22Rv1 (cell line): ENCODE data around the gene MSI2.

Experiments
- H3K27ac ChIP-seq: fragments of 450-650 bp; 2 replicates; pipeline ENCODE4 v1.5.1; 2017
- ZFX ChIP-seq: fragments of 450-650 bp; IDR thresholded peaks from 2 replicates; pipeline ENCODE4 v1.6.1; 2017; ENCODE audit warnings: antibody characterized with exemption, borderline replicate concordance
- TF ChIP-seq, protein P1 (sequence below): fragments of 450-650 bp; IDR thresholded peaks from 2 replicates; pipeline ENCODE4 v1.5.1; 2017; ENCODE audit warnings: mild to moderate bottlenecking

MSI2 gene

DNA sequence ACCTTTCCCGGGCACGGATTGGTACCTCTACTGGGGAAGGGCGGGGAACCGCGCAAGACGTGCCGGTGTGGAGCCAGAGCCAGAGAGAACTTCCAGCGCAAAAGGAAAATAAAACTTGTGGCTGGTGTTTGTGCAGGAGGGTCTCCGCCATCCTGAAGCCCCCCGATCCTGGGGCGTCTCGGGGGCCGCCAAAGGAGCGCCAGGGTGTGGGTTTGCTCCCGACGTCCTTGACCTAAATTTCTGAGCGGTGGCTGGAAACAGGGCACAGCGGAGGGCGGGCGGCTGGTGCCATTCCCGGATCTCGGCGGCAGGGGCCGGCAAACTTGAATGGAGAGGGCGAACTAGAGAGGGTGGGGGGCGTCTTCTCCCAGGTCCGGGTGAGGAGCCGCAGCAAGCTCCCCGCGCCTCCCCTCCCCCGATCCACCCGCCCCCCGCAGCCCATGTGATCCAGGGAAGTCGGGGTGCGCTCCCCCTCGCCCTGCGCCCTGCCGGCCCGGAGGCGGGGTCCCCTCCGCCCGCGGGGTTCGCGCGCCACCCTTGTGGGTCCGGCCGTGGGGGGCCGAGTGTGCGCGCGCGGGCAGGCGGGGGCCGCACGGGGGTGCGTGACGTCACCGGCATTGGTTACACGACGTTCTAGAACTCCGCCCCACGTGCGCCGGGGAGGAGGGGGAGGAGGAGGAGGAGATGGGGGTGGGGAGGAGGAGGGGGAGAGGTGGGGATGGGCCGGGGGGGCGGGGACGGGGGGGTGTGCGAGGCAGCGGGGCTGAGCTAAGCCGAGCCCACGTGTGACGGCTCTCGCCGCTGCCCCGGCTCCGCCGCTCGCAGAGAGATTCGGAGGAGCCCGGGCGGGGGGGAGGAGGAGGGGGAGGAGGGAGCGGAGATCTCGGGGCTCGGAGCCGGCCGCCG is at the start of gene MSI2:
TSS of gene MSI2 (plus strand) at position 748 of the 906 bp plus-strand sequence. CDS start 220 bp downstream, outside the sequence.
- H3K27ac ChIP-seq, result peak within 1 kb of the TSS; percentile 68
- TF ChIP-seq ZFX, result no peak
- TF ChIP-seq, protein P1, sequence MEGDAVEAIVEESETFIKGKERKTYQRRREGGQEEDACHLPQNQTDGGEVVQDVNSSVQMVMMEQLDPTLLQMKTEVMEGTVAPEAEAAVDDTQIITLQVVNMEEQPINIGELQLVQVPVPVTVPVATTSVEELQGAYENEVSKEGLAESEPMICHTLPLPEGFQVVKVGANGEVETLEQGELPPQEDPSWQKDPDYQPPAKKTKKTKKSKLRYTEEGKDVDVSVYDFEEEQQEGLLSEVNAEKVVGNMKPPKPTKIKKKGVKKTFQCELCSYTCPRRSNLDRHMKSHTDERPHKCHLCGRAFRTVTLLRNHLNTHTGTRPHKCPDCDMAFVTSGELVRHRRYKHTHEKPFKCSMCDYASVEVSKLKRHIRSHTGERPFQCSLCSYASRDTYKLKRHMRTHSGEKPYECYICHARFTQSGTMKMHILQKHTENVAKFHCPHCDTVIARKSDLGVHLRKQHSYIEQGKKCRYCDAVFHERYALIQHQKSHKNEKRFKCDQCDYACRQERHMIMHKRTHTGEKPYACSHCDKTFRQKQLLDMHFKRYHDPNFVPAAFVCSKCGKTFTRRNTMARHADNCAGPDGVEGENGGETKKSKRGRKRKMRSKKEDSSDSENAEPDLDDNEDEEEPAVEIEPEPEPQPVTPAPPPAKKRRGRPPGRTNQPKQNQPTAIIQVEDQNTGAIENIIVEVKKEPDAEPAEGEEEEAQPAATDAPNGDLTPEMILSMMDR, result no peak

DNA sequence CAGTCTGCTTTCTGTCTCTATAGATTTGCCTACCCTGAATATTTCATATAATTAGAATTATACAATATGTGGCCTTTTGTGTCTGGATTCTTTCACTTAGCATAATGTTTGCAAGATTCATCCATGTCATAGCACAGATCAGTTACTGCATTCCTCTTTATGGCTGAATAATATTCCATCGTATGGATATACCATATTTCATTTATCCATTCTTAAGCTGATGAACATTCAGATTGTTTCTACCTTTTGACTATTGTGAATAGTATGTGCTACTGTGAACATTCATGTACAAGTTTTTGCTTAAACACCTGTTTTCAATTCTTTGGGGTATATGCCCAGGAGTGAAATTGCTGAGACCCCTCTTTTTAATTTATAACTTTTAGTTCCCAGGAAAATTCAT is 49.4 kb upstream of the MSI2 start:
- no peak overlapping the region for H3K27ac ChIP-seq
- TF ChIP-seq, protein P1, result no peak
- TF ChIP-seq ZFX, result no peak

DNA sequence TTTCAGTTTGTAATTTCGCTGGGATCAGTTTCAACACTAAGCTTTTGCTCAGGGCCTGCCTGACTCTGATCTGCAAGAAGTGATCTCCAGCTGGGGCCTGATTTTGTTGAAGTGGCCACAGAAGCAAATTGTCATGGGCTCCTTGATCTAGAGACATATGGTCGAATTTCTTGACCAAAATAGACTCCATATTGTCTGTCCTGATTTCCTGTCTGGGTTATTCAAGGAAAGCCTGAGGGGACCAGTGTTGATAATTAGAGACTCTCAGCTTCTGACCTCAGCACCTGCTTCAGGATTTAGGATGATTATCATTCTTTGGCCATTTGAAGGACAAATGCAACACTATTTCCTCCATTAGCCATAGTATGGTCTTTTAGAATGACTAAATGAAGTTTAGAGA is 48.9 kb upstream of the MSI2 start:
- no peak overlapping the region for H3K27ac ChIP-seq
- TF ChIP-seq, protein P1, result no peak
- no peak for TF ChIP-seq ZFX

DNA sequence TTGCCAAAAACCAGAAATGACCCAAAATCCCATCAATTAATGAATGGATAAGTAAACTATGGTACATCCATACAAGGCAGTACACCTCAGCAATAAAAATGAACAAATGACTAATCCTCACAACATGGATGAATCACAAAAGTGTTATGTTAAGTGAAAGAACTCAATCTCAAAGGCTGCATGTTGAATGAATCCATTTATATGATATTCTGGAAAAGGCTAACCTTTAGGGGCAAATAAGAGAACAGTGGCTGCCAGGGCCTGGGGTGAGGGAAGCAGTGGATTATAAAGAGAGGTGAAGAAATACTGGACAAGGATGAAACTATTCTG is 46.1 kb upstream of the MSI2 start:
- H3K27ac ChIP-seq, result no peak overlapping the region
- TF ChIP-seq ZFX, result no peak
- TF ChIP-seq, protein P1, result no peak

DNA sequence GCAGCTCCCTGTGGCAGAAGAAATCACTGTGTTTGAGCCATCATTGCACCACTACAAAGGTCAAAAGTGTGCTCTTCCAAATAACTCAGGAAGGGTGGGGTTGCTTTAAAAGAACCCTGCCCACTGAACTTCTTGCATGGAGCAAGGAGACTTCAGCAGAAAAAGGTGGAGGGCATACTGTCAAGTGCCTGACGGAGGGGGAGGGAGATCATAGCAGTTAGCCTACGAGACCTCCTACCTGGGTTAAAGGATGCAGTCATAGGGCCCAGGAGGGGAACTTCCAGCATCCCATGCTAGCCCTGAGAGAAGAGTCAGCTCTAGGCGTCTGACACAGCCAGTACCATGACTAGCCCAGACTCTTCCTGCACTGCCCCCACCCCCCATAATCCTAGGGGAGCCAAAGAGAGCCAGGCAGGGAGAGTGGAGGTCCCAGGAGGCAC is 45.3 kb upstream of the MSI2 start:
- TF ChIP-seq, protein P1, result no peak
- no peak for TF ChIP-seq ZFX
- H3K27ac ChIP-seq, result no peak overlapping the region

DNA sequence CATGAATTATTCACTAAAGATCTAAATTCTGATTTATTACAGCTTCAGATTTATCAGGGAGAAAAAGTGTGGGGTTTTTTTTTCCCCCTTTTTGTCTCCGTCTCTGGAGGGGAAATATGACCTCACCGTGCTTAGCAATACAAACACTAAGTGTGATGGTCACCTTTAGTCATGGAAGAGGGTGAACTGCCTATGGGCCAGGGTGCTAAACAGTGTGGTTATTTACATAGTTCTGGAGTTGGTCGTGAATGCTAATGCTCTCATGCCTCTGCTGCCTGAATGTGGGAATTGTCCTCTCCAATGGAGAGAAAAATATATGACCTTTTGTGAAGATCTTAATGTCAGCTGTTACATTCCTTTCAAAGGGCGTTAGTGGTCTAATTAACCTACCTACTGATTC is 44.8 kb upstream of the MSI2 start:
- no peak overlapping the region for H3K27ac ChIP-seq
- TF ChIP-seq, protein P1, result no peak
- TF ChIP-seq ZFX, result no peak

DNA sequence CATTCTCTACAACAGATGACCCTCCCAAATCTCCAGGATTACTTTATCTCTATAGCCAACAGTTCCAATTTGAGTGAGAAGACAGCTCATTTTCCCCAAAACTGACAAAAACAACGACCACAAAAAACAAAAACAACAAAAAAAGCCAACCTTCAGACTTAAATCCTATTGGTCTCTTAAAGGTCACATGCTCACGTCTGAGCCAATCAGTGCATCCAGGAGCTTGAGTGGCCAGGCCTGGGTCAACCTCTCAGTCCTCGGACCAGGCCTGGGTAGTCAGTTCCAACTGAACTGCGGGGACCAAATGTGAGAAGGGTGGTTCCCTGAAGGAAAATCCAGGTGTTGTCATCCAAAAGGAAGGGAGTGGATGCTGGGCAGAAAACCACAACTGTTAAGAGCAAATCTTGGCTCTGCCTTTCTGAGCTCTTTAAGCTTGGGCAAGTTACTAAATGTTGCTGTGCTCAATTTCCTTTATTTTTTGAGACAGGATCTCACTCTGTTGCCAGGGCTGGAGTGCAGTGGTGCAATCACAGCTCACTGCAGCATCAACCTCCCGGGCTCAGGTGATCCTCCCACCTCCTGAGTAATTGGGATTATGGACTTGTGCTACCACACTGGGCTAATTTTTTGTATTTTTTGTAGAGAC is 43.0 kb upstream of the MSI2 start:
- H3K27ac ChIP-seq, result no peak overlapping the region
- TF ChIP-seq ZFX, result no peak
- TF ChIP-seq, protein P1, result no peak
